ENCODE results near the gene SUN2. TPM values are rescaled to one million over a fixed set of nuclear protein-coding genes. Genes with fewer than 3 reads are reported as not detected.

Gene SUN2
- total RNA-seq, 1 experiment from 2014 or later: 55.5 TPM

DNA sequence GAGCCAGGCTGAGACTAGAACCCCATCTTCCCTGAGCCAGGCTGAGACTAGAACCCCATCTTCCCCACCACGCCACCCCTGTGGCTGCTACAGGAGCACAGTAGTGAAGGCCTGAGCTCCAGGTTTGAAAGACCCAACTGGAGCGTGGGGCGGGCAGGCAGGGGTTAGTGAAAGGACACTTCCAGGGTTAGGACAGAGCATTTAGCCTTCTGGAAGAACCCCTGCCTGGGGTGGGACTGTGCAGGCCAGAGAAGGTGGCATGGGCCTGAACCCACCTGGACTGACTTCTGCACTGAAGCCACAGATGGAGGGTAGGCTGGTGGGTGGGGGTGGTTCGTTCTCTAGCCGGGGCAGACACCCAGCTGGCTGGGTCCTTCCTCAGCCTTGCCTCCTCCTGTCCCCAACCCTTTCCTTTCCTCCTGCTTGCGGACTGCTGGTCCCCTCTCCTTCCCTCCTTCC is 24.1 kb downstream of the SUN2 start:
- Histone ChIP-seq H3K4me3 (ENCODE audit: low read length) (no peak overlapping the region), H2AFZ (ENCODE audit: low read length) (no peak overlapping the region), H3K27me3 (ENCODE audit: low read length) (no peaks in the 10 kb centered on the region), H3K79me2 (ENCODE audit: low read length) (no peaks in the 10 kb centered on the region), H3K9ac (ENCODE audit: low read length) (no peak overlapping the region), H4K20me1 (ENCODE audit: low read length) (no peaks in the 10 kb centered on the region), H3K4me1 (ENCODE audit: insufficient read depth, low read length) (no peaks in the 10 kb centered on the region), H3K9me2 (replicated peaks; ENCODE audit: low read length) (no peaks in the 10 kb centered on the region), H3K36me3 (ENCODE audit: low read depth, low read length) (peaks cover 9% of the 10 kb centered on the region), H3K9me3 (ENCODE audit: low read length) (no peaks in the 10 kb centered on the region), H3K4me2 (ENCODE audit: low read length) (no peak overlapping the region), H3K27ac (ENCODE audit: low read length) (no peak overlapping the region), H3F3A (ENCODE audit: low read length, unreplicated experiment) (no peaks in the 10 kb centered on the region)
- TF ChIP-seq EZH2phosphoT487 (IDR thresholded peaks at IDR 0.05; ENCODE audit: borderline replicate concordance, low read length) (no peak), EZH2 (IDR thresholded peaks at IDR 0.05; ENCODE audit: low read length, unreplicated experiment) (no peak)
- TF ChIP-seq, protein P1, sequence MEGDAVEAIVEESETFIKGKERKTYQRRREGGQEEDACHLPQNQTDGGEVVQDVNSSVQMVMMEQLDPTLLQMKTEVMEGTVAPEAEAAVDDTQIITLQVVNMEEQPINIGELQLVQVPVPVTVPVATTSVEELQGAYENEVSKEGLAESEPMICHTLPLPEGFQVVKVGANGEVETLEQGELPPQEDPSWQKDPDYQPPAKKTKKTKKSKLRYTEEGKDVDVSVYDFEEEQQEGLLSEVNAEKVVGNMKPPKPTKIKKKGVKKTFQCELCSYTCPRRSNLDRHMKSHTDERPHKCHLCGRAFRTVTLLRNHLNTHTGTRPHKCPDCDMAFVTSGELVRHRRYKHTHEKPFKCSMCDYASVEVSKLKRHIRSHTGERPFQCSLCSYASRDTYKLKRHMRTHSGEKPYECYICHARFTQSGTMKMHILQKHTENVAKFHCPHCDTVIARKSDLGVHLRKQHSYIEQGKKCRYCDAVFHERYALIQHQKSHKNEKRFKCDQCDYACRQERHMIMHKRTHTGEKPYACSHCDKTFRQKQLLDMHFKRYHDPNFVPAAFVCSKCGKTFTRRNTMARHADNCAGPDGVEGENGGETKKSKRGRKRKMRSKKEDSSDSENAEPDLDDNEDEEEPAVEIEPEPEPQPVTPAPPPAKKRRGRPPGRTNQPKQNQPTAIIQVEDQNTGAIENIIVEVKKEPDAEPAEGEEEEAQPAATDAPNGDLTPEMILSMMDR (conservative IDR thresholded peaks at IDR 0.05; ENCODE audit: low read depth, low read length): no peak
- ChIA-PET CTCF (interaction anchor here (0.5 kb wide), 1 partner anchor 403 kb away, joined by 5 read pairs; no protein-coding TSS in a partner anchor), POLR2A (ENCODE audit: unreplicated experiment) (no interaction called here)
- DNase-seq (no peak), ATAC-seq (no peak)
- intact Hi-C loops (cut with micrococcal nuclease): no loop called here
- no TSS peak for BruUV-seq (replicated peaks)

DNA sequence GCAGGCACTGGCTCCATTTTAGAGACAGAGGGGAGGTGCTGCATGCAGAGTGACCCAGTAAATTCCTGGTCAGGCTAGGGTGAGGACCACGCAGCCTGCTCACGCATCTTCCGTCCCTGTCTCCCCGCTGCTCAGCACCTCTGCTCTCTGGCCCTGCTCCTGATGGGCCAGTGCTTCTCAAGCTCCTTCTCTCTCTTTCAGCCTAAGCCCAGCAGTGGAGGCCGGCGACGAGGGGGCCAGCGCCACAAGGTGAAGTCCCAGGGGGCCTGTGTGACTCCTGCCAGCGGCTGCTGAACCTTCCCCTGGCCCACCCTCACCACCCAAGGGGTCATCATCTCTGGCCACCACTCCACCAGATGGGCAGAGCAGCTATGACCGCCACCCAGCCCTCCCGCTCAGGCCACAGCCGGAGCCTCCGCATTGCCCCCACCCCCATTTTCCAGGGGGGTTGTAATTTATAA is 25.4 kb downstream of the SUN2 start:
- Histone ChIP-seq H3F3A (ENCODE audit: low read length, unreplicated experiment) (no peaks in the 10 kb centered on the region), H3K9ac (ENCODE audit: low read length) (no peak overlapping the region), H3K9me2 (replicated peaks; ENCODE audit: low read length) (no peaks in the 10 kb centered on the region), H3K4me2 (ENCODE audit: low read length) (no peak overlapping the region), H3K4me3 (ENCODE audit: low read length) (no peak overlapping the region), H3K36me3 (ENCODE audit: low read depth, low read length) (peaks cover 14% of the 10 kb centered on the region), H3K9me3 (ENCODE audit: low read length) (no peaks in the 10 kb centered on the region), H3K27ac (ENCODE audit: low read length) (no peak overlapping the region), H3K4me1 (ENCODE audit: insufficient read depth, low read length) (no peaks in the 10 kb centered on the region), H2AFZ (ENCODE audit: low read length) (no peak overlapping the region), H3K79me2 (ENCODE audit: low read length) (no peaks in the 10 kb centered on the region), H3K27me3 (ENCODE audit: low read length) (no peaks in the 10 kb centered on the region), H4K20me1 (ENCODE audit: low read length) (no peaks in the 10 kb centered on the region)
- ATAC-seq: no peak
- CTCF ChIA-PET: no interaction called here
- POLR2A ChIA-PET (ENCODE audit: unreplicated experiment): no interaction called here
- intact Hi-C loops (cut with micrococcal nuclease): no loop called here
- no TSS peak for BruUV-seq (replicated peaks)
- TF ChIP-seq EZH2 (IDR thresholded peaks at IDR 0.05; ENCODE audit: low read length, unreplicated experiment) (no peak), EZH2phosphoT487 (IDR thresholded peaks at IDR 0.05; ENCODE audit: borderline replicate concordance, low read length) (no peak)
- TF ChIP-seq, protein P1 (conservative IDR thresholded peaks at IDR 0.05; ENCODE audit: low read depth, low read length): no peak
- DNase-seq: no peak

DNA sequence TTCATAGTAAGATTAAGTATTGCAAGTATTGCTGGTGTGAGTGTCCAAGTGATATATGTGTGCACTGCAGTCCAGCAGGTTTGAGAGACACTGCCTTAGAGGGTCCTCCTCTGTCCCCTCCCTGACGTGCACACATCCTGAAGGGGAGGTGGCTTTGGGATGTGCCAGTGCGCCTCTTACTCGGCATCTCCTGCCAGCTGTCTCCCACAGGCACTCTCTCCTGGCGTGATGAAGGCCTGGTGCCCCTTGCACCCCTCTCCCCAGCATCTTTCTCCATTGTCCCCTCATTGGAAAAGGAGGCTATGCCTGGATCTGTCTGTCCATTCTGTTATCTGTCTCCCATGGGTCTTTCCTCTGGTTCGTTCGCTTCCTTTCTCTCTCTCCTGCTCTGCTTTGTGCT is 25.9 kb downstream of the SUN2 start:
- H4K20me1 ChIP-seq (ENCODE audit: low read length): no peaks in the 10 kb centered on the region
- DNase-seq (no peak), ATAC-seq (no peak)
- ChIA-PET CTCF (no interaction called here), POLR2A (ENCODE audit: unreplicated experiment) (no interaction called here)
- H3K4me1 ChIP-seq (ENCODE audit: insufficient read depth, low read length): no peaks in the 10 kb centered on the region
- no peak overlapping the region for H3K4me3 ChIP-seq (ENCODE audit: low read length)
- H3K27ac ChIP-seq (ENCODE audit: low read length): no peak overlapping the region
- H2AFZ ChIP-seq (ENCODE audit: low read length): no peak overlapping the region
- no peaks in the 10 kb centered on the region for H3F3A ChIP-seq (ENCODE audit: low read length, unreplicated experiment)
- intact Hi-C loops (cut with micrococcal nuclease): no loop called here
- peaks cover 14% of the 10 kb centered on the region for H3K36me3 ChIP-seq (ENCODE audit: low read depth, low read length)
- no TSS peak for BruUV-seq (replicated peaks)
- no peak overlapping the region for H3K4me2 ChIP-seq (ENCODE audit: low read length)
- no peaks in the 10 kb centered on the region for H3K79me2 ChIP-seq (ENCODE audit: low read length)
- TF ChIP-seq EZH2phosphoT487 (IDR thresholded peaks at IDR 0.05; ENCODE audit: borderline replicate concordance, low read length) (no peak), EZH2 (IDR thresholded peaks at IDR 0.05; ENCODE audit: low read length, unreplicated experiment) (no peak)
- TF ChIP-seq, protein P1 (conservative IDR thresholded peaks at IDR 0.05; ENCODE audit: low read depth, low read length): no peak
- H3K9ac ChIP-seq (ENCODE audit: low read length): no peak overlapping the region
- H3K27me3 ChIP-seq (ENCODE audit: low read length): no peaks in the 10 kb centered on the region
- H3K9me2 ChIP-seq (replicated peaks; ENCODE audit: low read length): no peaks in the 10 kb centered on the region
- H3K9me3 ChIP-seq (ENCODE audit: low read length): no peaks in the 10 kb centered on the region

Measured in PC-3 (cell line).